ENCODE measurements around the gene MSMO1.
A peak's percentile ranks its signal among the peaks of the same experiment; 100 is the strongest.
"Not testable (repeated sequence)": the region's sequence is repeated elsewhere in the genome, so short reads cannot be mapped to it uniquely, and the experiment has no call there.

Gene MSMO1

GRCh38 chr4:165325732-165326512, 1.5 kb upstream of the MSMO1 start:
- peak; percentile 59 for DNase-seq

DNA sequence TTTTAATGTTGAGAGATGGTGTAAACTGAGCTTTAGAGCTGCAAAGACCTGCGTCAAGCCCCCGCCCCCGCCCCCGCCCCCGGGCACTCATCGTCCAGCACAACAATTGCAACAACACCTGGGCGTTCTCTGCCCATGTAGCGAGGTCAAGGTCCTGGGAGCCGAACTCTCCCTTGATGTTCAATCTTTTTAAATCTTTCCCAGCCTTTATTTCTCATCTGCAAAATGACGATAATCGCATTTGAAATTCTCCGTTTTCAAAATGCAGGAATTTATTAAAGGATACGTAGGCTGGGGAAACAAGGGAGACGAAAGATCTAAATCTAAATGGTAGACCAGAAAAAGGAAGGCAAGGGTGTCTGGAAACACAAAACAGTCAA, 648 bp upstream of the MSMO1 start:
- peak; percentile 58 for DNase-seq

- DNase-seq, result no peak
Measured at GRCh38 chr4:165328101-165328425, 594 bp downstream of the MSMO1 start.

- DNase-seq, result peak; percentile 36
Measured at GRCh38 chr4:165328708-165329107, 1.2 kb downstream of the MSMO1 start.

- DNase-seq, result no peak
Measured at GRCh38 chr4:165330071-165330470, 2.6 kb downstream of the MSMO1 start.

DNA sequence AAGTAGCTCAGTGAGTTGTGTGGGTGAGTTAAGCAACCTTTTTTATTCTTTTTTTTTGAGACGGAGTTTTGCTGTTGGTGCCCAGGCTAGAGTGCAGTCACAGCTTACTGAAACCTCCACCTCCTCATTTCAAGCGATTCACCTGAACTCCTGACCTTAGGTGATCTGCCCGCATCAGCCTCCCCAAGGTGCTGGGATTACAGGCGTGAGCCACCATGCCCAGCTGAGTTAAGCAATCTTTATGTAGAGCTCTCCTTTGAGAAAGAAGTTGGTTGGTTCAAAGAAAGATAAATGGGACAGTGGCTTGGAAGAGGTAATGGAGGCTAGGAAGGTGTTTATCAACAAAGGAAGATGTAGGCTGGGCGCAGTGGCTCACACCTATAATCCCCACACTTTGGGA, 3.2 kb downstream of the MSMO1 start:
- no peak for DNase-seq

DNA sequence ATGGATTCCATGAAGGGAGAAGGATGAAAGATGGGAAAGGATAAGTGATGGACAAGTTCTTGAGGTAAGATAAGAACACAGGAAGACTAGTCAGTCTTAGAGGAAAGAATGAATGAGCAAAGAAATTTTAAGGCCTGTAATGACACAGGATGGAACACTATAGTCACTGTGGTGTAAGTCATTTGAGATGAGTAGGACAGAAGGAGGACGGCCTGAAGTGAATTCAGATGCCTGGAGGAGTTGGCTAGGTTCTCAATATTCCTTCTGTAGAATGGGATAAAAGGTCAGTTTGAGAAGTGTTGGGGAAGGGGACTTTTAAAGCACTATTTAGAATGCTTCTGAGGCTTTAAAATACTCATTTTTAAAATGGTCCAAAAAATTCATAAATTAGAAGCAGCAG, 3.9 kb downstream of the MSMO1 start:
- peak; percentile 68 for DNase-seq

- DNase-seq, result no peak
Measured at GRCh38 chr4:165331823-165332222, 4.4 kb downstream of the MSMO1 start.

DNA sequence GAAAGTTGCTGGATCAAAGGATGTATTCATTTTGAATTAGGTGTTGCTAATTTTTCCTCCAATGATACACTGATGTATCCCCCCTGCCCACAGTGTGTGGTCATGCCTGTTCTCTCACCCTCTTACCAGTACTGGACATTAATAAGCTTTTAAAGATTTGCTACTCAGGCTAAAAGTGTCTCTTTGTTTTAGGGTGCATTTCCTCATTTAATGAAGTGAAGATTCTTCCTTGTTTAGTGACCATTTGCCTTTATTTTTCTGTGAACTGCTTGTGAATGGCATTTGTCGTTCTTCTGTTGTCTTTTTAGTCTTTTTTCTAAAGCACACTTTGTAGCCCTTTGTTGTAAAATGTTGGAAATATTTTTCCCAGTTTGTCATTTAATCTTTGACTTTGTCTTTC, 5.0 kb downstream of the MSMO1 start:
- no peak for DNase-seq

GRCh38 chr4:165335163-165335703, 7.8 kb downstream of the MSMO1 start:
- DNase-seq, result no peak

GRCh38 chr4:165336743-165337142, 9.3 kb downstream of the MSMO1 start:
- no peak for DNase-seq

- DNase-seq, result not testable (repeated sequence)
Measured at GRCh38 chr4:165342340-165342739, 14.9 kb downstream of the MSMO1 start.

DNA sequence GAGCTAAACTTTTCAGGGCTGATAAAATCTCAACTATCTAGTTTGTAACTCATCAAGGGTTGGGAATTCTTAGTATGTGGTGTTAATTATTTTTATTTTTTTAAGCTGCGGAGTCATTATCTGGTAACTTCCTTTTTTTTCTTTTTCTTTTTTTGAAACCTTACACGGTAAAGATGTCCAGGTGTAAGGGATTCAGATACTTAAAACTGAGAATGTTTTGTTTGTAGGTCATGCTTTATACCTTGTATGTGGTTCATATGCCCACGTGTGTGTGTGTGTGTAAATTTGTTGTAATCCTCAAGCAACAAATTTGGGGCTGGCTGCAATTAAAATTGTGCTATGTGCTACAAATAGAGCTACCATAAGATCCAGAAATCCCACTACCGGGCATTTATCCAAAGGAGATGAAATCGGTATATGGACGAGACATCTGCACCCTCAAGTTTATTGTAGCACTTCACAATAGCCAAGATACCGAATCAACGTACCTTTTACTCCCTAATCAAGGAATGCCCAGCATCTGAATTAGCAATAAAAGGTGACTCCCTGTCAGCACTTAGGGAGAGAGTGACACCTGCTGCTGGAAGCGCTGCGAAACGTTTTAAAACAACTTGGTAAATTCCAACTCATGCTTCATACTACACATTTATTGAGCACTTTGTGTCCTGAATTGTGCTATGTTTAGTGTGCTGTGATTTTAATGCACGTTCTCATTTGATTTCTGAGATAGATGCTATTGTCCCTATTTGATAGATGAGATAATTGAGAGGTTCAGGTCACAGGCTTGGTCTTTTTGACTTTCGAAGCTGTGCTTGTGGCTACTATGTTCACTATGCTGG, 16.1 kb downstream of the MSMO1 start:
- DNase-seq, result peak; percentile 55

GRCh38 chr4:165345666-165346417, 18.4 kb downstream of the MSMO1 start:
- DNase-seq, result no peak

GRCh38 chr4:165347647-165348569, 20.4 kb downstream of the MSMO1 start:
- DNase-seq, result no peak

DNA sequence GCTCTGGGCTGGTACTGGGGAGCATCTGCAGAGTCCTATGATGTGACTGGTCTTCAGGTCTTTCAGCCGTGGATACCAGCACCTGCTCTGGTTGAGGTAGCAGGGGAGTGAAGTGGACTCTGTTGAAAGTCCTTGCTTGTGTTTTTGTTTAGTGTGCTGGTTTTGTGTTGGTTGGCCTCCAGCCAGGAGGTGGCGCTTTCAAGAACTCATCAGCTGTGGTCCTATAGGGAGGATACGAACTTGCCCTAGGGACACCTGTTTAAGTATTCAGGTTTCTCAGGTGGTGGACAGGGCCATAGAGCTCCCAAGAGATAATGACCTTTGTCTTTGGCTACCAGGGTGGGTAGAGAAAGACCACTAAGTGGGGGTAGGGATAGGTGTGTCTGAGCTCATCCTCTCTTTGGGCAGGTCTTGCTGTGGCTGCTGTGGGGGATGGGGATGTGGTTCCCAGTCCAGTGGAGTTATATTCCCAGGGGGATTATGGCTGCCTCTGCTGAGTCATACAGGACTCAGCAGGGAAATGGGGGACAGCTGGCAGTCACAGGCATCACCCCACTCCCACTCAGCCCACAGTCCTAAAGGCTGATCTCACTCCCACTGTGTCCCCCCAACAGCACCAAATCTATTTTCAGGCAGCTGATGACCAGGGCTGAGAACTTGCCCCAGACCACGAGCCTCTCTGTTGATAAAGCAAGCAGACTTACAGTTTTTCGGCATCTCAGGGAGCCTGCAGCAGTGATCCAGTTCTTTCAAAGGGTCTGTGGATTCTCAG, 24.1 kb downstream of the MSMO1 start:
- DNase-seq, result no peak

- peak; percentile 67 for DNase-seq
Measured at GRCh38 chr4:165355900-165356300, 28.4 kb downstream of the MSMO1 start.

GRCh38 chr4:165359506-165359905, 32.0 kb downstream of the MSMO1 start:
- peak; percentile 38 for DNase-seq

- no peak for DNase-seq
Measured at GRCh38 chr4:165360041-165360695, 32.7 kb downstream of the MSMO1 start.

- no peak for DNase-seq
Measured at GRCh38 chr4:165360985-165361670, 33.7 kb downstream of the MSMO1 start.

All from hematopoietic multipotent progenitor cell treated with erythropoietin and hydrocortisone succinate and interleukin-3 and kit ligand, for 6 days (in vitro differentiated cells).